Measurements from ENCODE around the gene CCDC149.

DNA sequence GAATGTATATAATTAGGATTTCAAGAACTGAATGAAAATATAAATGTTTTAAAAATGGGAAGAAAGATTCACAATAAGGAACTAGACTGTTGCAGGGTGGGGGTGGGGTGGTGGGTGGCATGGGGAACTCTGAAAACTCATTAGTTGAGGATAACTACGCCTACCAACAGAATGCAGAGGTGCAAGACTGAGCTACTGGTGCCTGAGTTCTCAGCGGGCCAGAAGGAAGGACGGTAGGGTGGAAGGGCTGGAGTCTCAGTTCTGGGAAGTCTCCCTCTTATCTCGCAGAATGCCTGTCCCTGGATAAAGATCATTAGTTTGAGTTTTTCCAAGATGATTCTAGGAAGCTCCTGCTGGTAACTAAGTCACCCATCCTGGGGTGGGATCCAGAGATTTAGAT is 118.8 kb downstream of the CCDC149 start:
- no peak for TF ChIP-seq POLR2AphosphoS5 (IDR thresholded peaks at IDR 0.05; ENCODE audit: insufficient read depth in 1 of 2, low read depth in 1 of 2)
- TF ChIP-seq, protein P1, sequence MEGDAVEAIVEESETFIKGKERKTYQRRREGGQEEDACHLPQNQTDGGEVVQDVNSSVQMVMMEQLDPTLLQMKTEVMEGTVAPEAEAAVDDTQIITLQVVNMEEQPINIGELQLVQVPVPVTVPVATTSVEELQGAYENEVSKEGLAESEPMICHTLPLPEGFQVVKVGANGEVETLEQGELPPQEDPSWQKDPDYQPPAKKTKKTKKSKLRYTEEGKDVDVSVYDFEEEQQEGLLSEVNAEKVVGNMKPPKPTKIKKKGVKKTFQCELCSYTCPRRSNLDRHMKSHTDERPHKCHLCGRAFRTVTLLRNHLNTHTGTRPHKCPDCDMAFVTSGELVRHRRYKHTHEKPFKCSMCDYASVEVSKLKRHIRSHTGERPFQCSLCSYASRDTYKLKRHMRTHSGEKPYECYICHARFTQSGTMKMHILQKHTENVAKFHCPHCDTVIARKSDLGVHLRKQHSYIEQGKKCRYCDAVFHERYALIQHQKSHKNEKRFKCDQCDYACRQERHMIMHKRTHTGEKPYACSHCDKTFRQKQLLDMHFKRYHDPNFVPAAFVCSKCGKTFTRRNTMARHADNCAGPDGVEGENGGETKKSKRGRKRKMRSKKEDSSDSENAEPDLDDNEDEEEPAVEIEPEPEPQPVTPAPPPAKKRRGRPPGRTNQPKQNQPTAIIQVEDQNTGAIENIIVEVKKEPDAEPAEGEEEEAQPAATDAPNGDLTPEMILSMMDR (IDR thresholded peaks at IDR 0.05): no peak
- TF ChIP-seq POLR2A (IDR thresholded peaks at IDR 0.05): no peak

All from vagina (tissue), 2 donors.